Suppressor macrophage (primary cell): ENCODE measurements around the gene MBNL1.

Experiments used
- DNase-seq, 4 experiments: peaks; one replicate each; pipeline ENCODE4 v3.0.0-alpha.2; 2020 to 2022

The MBNL1 gene

DNA sequence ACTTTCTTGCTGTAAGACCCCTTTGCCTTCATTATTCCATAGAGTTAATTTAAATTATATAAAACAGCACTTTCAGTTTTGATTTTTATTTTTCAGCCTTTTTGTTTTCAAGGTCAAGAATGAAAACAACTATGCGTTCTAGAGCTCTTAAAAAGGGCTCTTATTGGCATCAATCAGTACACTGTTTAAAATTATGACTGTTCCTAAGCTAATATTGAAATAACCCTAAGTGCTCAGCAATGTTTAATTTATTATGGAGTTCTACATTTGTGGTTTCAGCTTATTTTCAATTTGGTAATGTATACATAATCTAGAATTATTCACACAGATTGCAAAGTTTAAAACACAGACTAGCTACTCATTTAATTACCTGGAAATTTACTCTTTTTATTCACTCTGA, 179.4 kb downstream of the MBNL1 start:
- DNase-seq: no peak

DNA sequence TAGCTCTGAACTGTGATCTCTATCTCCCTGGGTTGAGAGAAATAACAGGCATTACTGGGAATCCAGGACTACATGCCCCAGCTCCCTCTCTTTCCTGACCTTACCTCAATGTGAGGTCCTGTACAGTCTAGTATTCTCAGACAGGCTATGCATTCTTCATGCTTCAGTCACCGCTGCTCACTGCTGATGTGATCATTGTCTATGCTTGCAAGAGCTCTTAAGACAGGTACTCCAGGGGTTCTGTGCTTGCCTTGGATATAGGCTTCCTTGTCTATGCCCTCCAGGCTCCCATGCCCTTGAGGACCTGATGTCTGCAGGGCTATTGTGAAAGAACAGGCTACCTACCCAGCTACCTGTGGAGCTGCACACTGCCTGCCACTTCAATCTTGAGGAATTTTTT, 183.6 kb downstream of the MBNL1 start:
- DNase-seq: no peak

DNA sequence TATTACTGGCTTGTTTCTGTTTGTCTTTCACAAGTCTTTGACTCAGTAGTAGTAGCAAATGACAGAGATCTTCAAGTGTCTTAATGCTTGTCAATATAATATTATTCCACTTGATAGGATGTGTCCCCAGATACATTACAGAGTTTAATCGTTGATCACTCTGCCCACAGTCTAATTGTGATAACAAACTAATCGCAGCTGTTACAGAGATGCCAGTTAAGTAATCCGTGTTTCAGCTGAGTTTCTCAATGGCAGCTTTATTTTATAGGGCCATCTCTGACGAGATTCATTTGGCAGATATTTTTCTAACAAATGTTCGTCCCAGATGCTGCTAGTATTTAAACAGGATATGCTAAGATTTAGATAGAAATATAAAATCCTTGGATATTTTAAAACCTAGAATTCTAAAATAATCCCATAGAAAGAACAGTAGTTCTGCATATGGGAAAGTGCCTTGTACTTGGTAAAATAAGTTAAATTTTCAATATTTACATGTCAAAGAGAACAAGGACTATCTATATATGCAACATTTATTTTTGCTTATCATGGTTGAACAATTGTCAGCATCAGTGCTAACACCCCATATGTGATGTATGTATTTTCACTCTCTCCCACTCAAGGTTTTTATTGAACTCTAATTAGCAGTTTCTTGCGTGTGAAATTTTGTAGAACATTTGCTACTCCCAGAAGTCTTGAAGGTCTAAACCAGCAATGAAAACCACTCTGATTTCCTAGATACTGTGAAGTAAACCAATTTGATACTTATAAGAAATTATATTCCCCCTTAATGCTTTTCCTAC, 185.5 kb downstream of the MBNL1 start:
- DNase-seq: no peak

DNA sequence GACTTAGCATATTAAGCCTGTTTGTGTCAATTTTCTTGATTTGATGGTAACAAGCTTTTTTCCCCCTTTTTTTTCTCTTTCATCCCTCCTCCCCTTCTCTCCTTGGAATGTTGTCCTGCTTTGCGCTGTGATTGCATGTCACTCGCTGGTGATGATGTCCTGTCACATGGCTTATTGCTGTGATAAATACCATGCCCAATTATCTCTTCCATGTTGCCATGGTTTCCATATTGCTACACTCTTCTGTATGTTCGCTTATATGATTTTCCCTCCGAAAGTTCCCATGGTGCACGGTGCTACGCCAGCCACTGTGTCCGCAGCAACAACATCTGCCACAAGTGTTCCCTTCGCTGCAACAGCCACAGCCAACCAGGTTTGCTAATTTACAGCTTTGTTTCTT, 187.3 kb downstream of the MBNL1 start:
- no peak for DNase-seq

DNA sequence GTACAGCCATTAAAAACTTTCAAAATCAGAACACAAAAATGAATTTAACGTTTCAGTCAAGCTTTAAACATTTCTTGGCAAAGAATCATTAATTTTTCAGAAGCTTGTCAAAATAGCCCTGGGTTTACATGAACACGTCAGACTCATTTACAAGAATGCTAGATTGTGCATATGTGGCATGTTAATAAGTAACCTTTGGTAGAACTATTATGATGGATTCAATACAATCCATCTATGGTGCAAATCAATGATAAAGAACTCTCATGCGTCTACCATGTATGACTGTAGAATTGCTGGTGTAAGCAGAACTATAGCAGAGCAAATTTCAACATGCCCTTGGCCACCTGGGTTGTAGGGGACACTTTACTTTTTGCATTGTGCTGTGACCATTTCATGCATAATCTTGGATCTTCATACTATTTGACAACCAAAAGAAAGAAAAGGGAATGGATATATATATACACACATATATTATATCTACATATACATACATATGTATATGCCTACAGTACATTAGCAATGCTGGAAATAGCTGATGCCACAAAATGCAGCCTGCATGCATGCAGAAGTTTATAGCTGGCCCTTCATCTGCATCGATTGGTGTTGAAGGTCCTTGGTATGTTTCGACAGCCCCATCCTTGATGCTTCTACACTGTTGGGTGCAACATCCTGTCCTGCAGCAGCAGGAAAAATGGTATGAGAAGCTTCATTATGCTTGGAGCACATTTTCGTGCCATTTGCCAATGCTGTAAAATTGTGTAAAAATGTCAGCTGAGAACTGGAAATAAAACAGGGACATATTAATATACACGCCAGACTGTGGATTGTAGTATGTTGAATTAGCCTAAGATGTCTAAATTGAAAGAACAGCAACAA, 189.0 kb downstream of the MBNL1 start:
- DNase-seq: no peak

DNA sequence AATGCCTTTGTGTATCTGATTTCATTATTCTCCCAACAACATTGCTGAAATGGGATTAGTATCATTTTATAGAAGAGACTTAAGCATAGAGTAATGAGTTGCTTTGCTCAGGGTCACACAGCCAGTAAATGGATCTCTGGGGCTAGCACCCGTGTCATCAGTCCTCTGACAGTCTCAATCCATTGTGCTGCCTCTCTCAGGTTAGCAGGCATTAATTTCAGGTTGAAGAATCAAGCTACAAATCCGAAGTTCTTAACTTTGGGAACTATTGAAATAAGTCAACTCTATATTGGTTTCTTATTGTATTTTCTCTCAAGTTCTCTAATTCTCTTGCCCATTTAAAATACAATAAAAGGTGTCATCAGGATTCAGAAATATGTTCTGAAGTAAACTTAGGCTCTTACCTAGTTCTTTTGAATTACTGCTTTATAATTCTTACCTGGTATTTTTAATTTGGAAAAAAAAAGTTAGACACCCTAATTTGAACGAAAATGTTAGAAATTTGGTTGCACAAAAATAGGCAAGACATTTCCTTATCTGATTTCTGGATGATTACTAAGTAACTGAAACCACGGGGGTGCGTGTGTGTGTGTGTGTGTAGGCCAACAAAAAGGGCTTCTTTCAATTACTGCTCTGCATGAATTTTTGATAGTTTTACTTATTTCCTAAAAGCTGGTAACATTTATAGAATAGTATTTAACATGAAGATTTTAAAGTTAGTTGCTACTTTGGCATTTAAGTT, 189.8 kb downstream of the MBNL1 start:
- no peak for DNase-seq

DNA sequence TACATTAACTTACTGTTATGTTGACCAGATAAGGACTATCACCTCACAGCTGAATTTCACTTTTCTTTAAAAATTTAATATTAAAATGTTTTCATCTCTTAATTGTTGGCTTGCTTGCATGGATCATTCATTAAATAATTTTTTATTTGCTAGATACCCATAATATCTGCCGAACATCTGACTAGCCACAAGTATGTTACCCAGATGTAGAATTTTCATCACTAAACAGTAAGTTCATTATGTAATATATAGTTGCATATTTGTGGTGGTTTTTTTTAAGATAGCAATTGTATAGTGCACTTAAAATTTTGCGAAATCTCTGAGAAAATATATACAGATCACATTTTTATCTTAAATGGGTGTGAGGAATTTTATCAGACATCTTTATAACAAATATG, 190.4 kb downstream of the MBNL1 start:
- DNase-seq: no peak

DNA sequence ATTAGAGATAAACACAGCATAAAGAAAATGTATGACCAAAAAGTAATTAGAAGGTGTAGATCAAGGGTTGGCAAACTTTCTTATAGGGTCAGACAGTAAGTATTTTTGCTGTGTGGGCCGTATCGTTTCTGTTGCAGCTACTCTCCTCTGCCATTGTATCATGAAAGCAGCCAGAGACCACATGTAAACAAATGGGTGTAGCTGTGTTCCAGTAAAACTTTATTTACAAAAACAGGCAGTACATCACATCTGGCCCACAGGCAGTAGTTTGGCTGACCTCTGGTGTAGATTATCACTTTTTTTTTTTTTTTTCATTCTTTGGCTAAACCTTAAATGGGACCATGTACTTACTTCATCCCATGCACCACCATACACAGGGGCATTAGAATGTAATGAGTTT, 190.8 kb downstream of the MBNL1 start:
- no peak for DNase-seq

DNA sequence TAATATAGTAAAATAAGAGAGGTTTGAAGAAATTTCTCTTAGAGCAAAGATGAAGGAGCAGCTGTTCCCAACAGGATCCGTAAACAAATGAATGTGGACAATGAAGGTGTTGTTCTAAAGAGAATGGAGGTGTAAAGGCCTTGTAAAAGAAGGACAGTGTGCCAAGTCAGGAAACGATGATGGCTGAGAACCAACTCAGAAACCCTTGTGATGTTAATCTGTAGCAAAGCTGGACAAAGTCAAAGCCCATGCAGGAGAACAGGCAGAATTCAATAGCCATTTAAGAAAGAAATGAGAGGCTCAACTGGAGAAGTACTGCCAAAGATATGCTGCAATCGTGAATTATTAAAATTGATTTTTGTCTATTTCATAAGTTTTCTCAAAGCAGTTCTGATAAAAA, 192.2 kb downstream of the MBNL1 start:
- DNase-seq: no peak

DNA sequence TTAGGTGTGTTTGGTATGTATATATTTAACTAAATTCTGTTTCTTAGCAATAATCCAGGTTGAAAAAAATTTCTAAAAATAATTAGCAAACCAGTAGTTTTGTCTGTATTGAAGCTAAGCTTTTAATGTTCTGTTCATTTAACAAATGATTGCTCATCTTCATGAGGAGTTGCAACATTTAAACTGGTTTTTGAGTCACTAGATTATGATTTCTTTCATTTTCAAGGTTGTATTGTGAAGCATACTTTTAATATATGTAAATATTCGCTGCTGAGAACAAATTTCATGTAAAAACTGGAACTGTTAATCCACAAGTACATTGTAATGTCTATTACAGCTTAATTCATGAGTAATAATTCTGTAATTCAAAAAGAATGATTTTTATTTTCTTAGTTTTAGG, 192.7 kb downstream of the MBNL1 start:
- DNase-seq: peak in 2 of 4 experiments; percentile 13 to 17

DNA sequence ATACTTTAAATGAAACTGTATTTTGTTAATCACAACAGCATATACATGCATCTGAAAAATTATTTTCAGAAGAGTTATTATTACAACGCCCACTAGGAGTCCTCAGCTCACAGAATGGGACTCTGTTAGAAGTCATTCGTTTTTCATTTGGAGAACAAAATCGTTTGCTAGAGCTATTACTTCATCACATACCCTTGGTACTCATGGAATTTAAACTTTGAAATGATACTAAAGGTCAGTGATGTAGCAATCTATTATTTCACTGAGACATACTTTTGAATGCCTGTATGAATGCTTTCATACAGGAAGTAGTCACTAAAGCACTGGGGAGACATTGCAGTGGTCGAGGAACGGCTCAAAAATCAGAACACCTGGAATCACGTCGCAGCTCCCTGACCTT, 198.1 kb downstream of the MBNL1 start:
- DNase-seq: peak; percentile 29 to 74 (median 54)

DNA sequence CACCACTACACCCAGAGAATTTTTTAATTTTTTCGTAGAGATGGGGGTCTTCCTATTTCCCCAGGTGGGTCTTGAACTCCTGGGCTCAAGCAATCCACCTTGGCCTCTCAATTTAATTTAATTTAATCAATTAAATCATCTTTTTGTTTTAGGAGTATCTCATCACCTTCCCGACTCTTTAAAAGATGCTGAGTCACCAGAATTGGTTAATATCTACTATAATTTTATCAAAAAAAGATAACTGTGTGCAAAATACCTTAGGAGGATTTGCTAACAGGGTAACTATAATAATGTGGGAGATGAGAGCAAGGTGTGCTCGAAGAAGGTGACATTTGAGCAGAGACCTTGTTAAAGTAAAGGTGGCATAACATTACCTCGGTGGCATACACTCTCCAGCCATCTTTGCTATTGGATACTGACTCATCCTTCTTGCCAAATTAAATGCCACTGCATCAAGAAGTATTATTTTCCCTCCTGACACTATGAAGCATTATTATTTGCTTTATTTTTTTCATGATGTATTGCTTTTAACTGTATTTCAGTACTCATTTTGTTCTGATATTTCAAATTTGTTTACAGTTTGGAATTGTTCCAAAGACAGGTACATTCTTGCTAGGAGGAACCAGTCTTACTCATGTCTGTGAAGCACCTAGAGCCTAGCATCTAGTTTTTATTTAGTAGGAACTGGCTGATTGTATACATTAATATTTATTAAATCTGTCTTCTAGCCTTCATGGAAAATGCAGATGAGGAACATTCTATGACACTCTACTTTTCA, 200.7 kb downstream of the MBNL1 start:
- no peak for DNase-seq

DNA sequence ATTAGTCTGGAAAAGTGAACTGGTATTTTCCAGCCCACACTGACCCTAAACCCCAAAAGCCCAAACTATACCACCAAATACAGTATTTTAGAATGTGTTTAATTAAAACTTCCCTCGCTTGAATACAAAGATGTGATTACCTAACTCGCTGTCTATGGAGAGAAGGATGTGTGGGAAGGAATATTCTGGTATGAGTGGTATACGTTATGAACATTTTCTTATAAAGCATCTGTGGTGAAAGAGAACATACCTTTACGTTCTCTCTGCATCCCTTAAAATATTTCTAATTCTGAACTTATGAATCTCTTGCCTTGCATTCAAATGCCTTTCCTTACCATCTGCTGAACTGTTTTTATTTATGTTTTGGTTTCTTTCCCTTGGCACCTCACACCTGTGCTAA, 201.4 kb downstream of the MBNL1 start:
- no peak for DNase-seq

DNA sequence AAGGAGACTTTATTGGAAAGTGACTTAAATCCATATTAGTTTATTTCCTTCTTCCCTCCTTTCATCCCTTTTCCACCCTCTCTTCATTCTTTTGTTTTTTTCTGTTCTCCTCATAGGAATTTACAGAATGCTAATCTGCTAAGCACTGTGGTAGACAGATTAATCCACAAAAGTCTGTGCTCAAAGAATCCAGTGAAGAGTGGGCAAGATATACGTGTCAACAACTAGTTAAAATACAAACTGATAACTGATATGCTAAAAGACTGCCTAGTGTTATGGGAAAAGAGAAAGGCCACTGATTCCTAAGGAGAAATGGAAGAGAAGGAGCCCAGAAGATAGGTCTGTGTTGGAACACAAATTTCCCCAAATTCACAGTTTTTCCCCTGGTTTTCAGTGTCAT, 202.2 kb downstream of the MBNL1 start:
- no peak for DNase-seq

DNA sequence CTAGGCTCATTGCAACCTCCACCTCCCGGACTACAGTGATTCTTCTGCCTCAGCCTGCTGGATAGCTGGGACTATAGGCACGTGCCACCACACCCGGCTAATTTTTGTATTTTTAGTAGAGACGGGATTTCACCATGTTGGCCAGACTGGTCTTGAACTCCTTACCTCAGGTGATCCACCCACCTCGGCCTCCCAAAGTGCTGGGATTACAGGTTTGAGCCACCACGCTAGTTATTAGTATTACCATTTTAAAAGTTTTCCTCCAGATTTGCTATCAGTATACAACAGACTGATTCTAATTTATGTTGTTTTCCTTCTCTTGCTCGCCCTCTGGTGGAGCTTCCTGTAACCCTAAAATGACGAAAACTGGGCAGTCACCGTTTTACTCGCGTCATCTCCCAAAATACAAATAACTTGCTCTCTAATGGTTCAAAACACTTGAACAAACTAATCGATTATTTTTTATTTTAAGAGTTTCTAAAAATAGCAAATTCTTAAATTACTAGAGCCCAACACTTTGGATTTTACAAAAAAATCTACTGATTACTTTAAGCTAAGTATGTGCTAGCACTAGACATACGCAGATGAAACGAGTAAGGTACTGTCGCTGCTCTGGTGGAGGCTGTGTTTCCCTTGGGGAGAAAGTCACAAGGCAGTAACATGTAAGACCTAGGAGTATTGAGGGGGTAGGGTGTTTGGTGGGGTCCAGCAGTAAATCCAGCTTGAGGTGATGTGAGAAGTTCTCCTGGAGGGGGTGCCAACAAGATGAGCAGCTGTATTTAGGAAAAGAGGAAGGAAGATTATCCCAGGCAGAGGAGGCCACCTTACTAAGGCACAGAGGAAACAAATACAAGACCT, 203.3 kb downstream of the MBNL1 start:
- peak; percentile 73 to 84 (median 80) for DNase-seq

DNA sequence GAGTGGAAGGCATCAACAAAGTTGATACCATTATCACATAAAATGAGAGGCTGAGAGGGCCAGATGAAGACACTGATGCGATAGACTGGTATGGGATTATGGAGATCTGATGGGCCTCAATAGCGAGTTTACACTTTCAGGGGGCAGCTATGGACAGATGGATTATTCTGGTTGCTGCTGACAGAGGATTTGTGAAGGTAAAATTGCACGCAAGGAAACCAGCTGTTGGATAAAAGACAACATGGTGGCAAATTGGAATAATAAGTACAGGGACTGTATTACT, 203.9 kb downstream of the MBNL1 start:
- DNase-seq: no peak

DNA sequence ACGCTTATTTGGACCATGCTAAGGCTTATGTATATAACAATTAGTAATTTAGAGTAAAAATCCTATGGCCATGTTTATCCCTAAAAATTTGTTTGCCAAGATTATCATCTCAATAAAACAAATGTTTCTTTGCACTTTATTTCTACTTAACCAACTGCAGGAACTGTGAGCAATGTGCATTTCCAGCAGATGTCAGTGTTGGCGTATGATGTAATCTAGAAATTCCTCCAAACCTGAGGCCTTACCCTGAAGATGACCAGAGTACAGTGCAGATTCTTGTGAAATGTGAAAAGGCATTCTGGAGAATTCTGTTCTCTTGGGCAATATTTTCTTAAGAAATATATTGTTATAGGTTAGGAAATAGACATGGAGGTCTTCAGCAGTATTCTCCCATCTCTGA, 205.9 kb downstream of the MBNL1 start:
- DNase-seq: peak; percentile 47 to 76 (median 64)

DNA sequence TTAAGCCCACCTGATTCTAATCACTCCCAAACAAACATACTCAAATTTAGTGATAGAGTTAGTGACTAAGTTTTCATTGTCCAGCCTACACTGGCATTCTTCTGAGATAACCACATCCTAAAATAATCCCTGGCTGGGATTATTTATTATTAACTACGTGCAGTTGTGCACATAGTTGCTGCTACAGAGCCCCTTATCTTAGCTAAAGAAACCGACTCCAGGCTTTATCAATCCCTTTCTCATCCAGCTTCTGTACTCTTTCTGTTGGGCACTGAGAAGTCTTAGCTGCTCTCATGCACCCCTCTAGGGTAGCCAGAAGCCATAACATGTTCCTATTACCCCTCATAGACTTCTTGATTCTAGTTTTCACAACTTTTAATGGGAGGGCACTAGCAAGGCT, 208.7 kb downstream of the MBNL1 start:
- DNase-seq: no peak

DNA sequence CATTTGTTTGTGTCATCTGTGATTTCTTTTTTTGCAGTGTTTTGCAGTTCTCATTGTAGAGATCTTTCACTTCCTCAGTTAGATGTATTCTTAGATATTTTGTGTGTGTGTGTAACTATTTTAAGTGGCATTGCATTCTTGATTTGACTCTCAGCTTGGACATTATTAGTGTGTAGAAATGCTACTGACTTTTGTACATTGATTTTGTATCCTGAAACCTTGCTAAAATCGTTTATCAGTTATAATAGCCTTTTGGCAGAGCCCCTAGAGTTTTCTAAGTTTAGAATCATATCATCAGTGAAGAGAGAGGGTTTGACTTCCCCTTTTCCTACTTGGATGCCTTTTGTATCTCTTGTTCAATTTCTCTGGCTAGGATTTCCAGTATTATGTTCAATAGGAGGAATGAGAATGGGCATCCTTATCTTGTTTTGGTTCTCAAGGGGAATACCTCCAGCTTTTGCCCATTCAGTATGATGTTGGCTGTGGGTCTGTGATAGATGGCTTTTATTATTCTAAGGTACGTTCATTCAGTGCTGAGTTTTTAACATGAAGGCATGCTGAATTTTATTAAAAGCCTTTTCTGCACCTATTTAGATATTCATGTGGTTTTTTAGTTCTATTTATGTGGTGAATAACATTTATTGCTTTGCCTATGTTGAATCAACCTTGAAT, 211.7 kb downstream of the MBNL1 start:
- DNase-seq: peak in 2 of 4 experiments; percentile 21

DNA sequence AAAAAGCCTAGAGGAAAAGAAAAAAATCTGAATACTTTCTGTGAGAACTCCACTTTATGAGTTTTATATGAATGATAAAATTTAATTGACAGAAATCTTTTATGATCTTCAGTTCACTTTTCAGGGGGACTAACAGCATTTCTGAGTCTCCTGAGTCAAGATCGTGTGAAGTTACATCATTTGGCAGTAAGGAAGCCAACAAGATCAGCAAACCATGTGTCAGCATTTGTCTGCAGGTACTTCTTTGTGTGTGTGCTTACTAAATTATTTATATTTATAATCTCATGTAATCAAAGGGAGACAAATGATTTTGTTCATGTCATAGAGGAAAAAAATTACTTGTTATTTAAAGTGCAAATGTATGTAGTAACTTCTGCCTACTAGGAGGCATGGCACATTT, 217.6 kb downstream of the MBNL1 start:
- DNase-seq: no peak

DNA sequence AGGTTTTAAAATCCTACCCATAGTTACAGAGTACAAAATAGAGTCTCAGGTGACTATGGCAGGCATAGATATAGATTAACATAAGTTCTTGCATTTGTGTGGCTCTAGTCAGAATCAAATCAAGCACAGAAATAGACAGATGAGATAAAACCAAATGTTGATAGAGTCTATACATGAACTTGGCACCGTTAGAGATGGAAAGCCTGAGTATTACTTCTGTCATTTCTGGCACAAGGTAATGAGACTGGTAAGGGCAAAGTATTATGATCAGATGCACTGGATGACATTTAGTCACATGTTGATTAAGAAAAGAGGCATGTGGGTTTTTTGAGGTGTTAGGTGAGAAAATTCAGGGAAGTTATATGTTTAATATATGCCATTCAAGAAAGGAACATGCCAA, 219.7 kb downstream of the MBNL1 start:
- no peak for DNase-seq
